WTC11 (cell line): Measurements from ENCODE around the gene PPIL3.

Experiments used
- AFF4 ChIP-seq: sonication (generic); formaldehyde crosslinking; IDR thresholded peaks from 2 replicates; pipeline ENCODE4 v1.8.1; 2023; ENCODE audit warnings: mild to moderate bottlenecking, missing genetic modification reagents, borderline replicate concordance
- ARID4B ChIP-seq: sonication (generic); formaldehyde crosslinking; IDR thresholded peaks from 2 replicates; pipeline ENCODE4 v1.8.0; 2023; ENCODE audit warnings: missing genetic modification reagents, mild to moderate bottlenecking, borderline replicate concordance
- CBFB ChIP-seq: sonication (generic); formaldehyde crosslinking; IDR thresholded peaks from 2 replicates; pipeline ENCODE4 v1.8.1; 2022; ENCODE audit warnings: mild to moderate bottlenecking, low read depth, missing genetic modification reagents
- IRF2 ChIP-seq: sonication (generic); formaldehyde crosslinking; IDR thresholded peaks from 2 replicates; pipeline ENCODE4 v1.8.0; 2022; ENCODE audit warnings: low read depth, missing genetic modification reagents, borderline replicate concordance
- KAT7 ChIP-seq: sonication (generic); formaldehyde crosslinking; IDR thresholded peaks from 2 replicates; pipeline ENCODE4 v1.8.1; 2023; ENCODE audit warnings: missing genetic modification reagents, mild to moderate bottlenecking, borderline replicate concordance
- MXD4 ChIP-seq: fragments of 250-450 bp; sonication (Bioruptor Pico); IDR thresholded peaks from 2 replicates; pipeline ENCODE4 v1.8.0; 2021; ENCODE audit warnings: mild to moderate bottlenecking, moderate library complexity, borderline replicate concordance
- SP1 ChIP-seq: sonication (generic); formaldehyde crosslinking; conservative IDR thresholded peaks from 2 replicates; pipeline ENCODE4 v1.8.1; 2022; ENCODE audit warnings: missing genetic modification reagents
- TEAD1 ChIP-seq: sonication (generic); formaldehyde crosslinking; IDR thresholded peaks from 2 replicates; pipeline ENCODE4 v1.8.0; 2022; ENCODE audit warnings: mild to moderate bottlenecking, missing genetic modification reagents
- TEAD4 ChIP-seq: sonication (generic); formaldehyde crosslinking; IDR thresholded peaks from 2 replicates; pipeline ENCODE4 v1.8.0; 2022; ENCODE audit warnings: mild to moderate bottlenecking, missing genetic modification reagents
- TF ChIP-seq, protein P1 (sequence below): fragments of 200-600 bp; IDR thresholded peaks from 2 replicates; pipeline ENCODE4 v1.8.0; 2022; ENCODE audit warnings: antibody characterized with exemption
- TF ChIP-seq, protein P2 (sequence below): sonication (generic); formaldehyde crosslinking; IDR thresholded peaks from 2 replicates; pipeline ENCODE4 v1.8.1; 2022; ENCODE audit warnings: low read depth, mild to moderate bottlenecking, moderate library complexity, missing genetic modification reagents, borderline replicate concordance
- TF ChIP-seq, protein P3 (sequence below): fragments of 250-450 bp; sonication (Bioruptor Pico); conservative IDR thresholded peaks from 2 replicates; pipeline ENCODE4 v1.9.0; 2021; ENCODE audit warnings: mild to moderate bottlenecking
- TF ChIP-seq, protein P4 (sequence below): sonication (generic); formaldehyde crosslinking; IDR thresholded peaks from 2 replicates; pipeline ENCODE4 v1.8.0; 2022; ENCODE audit warnings: mild to moderate bottlenecking, missing genetic modification reagents

GRCh38 chr2:200856806-200857205 is 32.1 kb downstream of the PPIL3 start:
- TF ChIP-seq, protein P1, sequence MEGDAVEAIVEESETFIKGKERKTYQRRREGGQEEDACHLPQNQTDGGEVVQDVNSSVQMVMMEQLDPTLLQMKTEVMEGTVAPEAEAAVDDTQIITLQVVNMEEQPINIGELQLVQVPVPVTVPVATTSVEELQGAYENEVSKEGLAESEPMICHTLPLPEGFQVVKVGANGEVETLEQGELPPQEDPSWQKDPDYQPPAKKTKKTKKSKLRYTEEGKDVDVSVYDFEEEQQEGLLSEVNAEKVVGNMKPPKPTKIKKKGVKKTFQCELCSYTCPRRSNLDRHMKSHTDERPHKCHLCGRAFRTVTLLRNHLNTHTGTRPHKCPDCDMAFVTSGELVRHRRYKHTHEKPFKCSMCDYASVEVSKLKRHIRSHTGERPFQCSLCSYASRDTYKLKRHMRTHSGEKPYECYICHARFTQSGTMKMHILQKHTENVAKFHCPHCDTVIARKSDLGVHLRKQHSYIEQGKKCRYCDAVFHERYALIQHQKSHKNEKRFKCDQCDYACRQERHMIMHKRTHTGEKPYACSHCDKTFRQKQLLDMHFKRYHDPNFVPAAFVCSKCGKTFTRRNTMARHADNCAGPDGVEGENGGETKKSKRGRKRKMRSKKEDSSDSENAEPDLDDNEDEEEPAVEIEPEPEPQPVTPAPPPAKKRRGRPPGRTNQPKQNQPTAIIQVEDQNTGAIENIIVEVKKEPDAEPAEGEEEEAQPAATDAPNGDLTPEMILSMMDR, result no peak
- TF ChIP-seq MXD4 (no peak), TEAD4 (CRISPR knock-in tag) (no peak), ARID4B (CRISPR knock-in tag) (no peak), KAT7 (CRISPR knock-in tag) (no peak), SP1 (CRISPR knock-in tag) (no peak), IRF2 (CRISPR knock-in tag) (no peak), CBFB (no peak), TEAD1 (no peak), AFF4 (no peak)
- TF ChIP-seq, protein P2, sequence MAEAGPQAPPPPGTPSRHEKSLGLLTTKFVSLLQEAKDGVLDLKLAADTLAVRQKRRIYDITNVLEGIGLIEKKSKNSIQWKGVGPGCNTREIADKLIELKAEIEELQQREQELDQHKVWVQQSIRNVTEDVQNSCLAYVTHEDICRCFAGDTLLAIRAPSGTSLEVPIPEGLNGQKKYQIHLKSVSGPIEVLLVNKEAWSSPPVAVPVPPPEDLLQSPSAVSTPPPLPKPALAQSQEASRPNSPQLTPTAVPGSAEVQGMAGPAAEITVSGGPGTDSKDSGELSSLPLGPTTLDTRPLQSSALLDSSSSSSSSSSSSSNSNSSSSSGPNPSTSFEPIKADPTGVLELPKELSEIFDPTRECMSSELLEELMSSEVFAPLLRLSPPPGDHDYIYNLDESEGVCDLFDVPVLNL (CRISPR knock-in tag), result no peak
- TF ChIP-seq, protein P3, sequence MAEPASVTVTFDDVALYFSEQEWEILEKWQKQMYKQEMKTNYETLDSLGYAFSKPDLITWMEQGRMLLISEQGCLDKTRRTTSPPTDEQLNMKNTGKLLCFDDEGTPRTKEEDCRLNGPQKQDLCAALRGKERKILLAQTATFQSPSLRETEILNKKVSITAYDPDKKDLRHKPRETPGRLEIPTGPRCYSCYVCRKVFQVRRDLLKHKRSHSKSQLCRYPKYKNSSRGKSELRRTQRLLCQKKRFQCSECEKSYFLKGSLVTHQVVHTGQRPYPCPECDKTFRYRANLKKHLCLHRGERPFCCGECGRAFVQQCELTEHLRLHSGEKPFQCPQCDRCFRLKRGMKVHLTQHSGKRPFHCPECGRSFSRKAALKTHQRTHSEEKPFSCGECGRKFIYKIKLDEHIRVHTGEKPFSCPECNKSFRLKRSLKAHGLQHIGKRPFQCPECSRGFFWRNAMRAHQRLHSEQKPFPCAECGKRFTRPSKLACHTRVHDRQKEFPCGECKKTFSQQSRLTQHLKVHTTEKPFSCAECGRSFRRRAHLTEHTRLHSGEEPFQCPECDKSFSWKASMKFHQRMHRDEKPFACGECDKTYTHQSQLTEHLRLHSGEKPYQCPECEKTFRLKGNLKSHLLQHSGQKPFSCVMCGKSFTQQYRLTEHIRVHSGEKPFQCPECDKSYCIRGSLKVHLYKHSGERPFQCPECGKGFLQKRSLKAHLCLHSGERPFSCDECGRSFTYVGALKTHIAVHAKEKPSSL (CRISPR knock-in tag), result no peak
- TF ChIP-seq, protein P4, sequence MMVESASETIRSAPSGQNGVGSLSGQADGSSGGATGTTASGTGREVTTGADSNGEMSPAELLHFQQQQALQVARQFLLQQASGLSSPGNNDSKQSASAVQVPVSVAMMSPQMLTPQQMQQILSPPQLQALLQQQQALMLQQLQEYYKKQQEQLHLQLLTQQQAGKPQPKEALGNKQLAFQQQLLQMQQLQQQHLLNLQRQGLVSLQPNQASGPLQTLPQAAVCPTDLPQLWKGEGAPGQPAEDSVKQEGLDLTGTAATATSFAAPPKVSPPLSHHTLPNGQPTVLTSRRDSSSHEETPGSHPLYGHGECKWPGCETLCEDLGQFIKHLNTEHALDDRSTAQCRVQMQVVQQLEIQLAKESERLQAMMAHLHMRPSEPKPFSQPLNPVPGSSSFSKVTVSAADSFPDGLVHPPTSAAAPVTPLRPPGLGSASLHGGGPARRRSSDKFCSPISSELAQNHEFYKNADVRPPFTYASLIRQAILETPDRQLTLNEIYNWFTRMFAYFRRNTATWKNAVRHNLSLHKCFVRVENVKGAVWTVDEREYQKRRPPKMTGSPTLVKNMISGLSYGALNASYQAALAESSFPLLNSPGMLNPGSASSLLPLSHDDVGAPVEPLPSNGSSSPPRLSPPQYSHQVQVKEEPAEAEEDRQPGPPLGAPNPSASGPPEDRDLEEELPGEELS, result no peak
